GM18868 (cell line): ENCODE measurements around the gene HOXD13.

Experiments
- ATAC-seq: cut with Tn5 transposase; IDR thresholded peaks from one replicate; pipeline ENCODE4 v1.9.1; 2021; ENCODE audit warnings: mild to moderate bottlenecking, moderate library complexity; ENCODE audit not compliant: unreplicated experiment

The HOXD13 gene

GRCh38 chr2:176093145-176093897 is 800 bp downstream of the HOXD13 start:
- no peak for ATAC-seq

- no peak for ATAC-seq
These were observed 1.4 kb downstream of the HOXD13 start for GRCh38 chr2:176093898-176094249.

GRCh38 chr2:176094349-176094748 is 1.8 kb downstream of the HOXD13 start:
- no peak for ATAC-seq

- ATAC-seq, result no peak
These were observed 2.9 kb downstream of the HOXD13 start for GRCh38 chr2:176095421-176095820.

- no peak for ATAC-seq
These were observed 3.9 kb downstream of the HOXD13 start for GRCh38 chr2:176096243-176096985.

- ATAC-seq, result peak; percentile 95
These were observed 4.7 kb downstream of the HOXD13 start for GRCh38 chr2:176096986-176097819.

- no peak for ATAC-seq
These were observed 5.4 kb downstream of the HOXD13 start for GRCh38 chr2:176097820-176098365.

- no peak for ATAC-seq
These were observed 6.0 kb downstream of the HOXD13 start for GRCh38 chr2:176098366-176099158.

- ATAC-seq, result no peak
These were observed 6.7 kb downstream of the HOXD13 start for GRCh38 chr2:176099159-176099727.

- no peak for ATAC-seq
These were observed 7.4 kb downstream of the HOXD13 start, which contains the start of gene HOXD12 for GRCh38 chr2:176099728-176100546. TSS of gene HOXD12 (plus strand) at chr2:176099795. CDS start at chr2:176099802, 7 bp downstream.

GRCh38 chr2:176100547-176101140 is 8.1 kb downstream of the HOXD13 start:
- ATAC-seq, result no peak

- no peak for ATAC-seq
These were observed 8.8 kb downstream of the HOXD13 start for GRCh38 chr2:176101216-176101830.

GRCh38 chr2:176101842-176102241 is 9.3 kb downstream of the HOXD13 start:
- ATAC-seq, result no peak

- ATAC-seq, result no peak
These were observed 9.9 kb downstream of the HOXD13 start for GRCh38 chr2:176102309-176102866.

GRCh38 chr2:176103194-176103593 is 10.7 kb downstream of the HOXD13 start:
- ATAC-seq, result no peak

- ATAC-seq, result no peak
These were observed 11.3 kb downstream of the HOXD13 start for GRCh38 chr2:176103742-176104315.

- ATAC-seq, result no peak
These were observed 12.0 kb downstream of the HOXD13 start for GRCh38 chr2:176104316-176105077.
